Endothelial cell of umbilical vein (primary cell): ENCODE results near the gene HIC2.
"Not testable (repeated sequence)": the region's sequence is repeated elsewhere in the genome, so short reads cannot be mapped to it uniquely, and the experiment has no call there.

Source experiments
- CTCF ChIP-seq, 2 donors: IDR thresholded peaks; 1 replicate in 1 of 2; 2 replicates in 1 of 2; pipeline ENCODE4 v1.5.1; 2011; ENCODE audit warnings: low read length in 2 of 2, mild to moderate bottlenecking in 2 of 2, moderate library complexity in 2 of 2, control low read depth in 1 of 2, inconsistent platforms in 1 of 2, low read depth in 1 of 2; ENCODE audit not compliant: insufficient read depth in 1 of 2; ENCODE audit errors: extremely low read depth in 1 of 2
- EZH2 ChIP-seq: IDR thresholded peaks from 2 replicates; pipeline ENCODE4 v1.6.1; 2012; ENCODE audit warnings: borderline replicate concordance, low read depth, mild to moderate bottlenecking, moderate library complexity, low read length, inconsistent platforms; ENCODE audit not compliant: severe bottlenecking
- JUN ChIP-seq: IDR thresholded peaks from 2 replicates; pipeline ENCODE4 v1.6.1; 2011; ENCODE audit warnings: borderline replicate concordance, low read depth; ENCODE audit not compliant: insufficient read length, insufficient read depth
- POLR2AphosphoS5 ChIP-seq: IDR thresholded peaks from 2 replicates; pipeline ENCODE4 v1.6.1; 2012; ENCODE audit warnings: low read depth, mild to moderate bottlenecking, control low read depth, low read length, moderate library complexity; ENCODE audit not compliant: insufficient read depth

DNA sequence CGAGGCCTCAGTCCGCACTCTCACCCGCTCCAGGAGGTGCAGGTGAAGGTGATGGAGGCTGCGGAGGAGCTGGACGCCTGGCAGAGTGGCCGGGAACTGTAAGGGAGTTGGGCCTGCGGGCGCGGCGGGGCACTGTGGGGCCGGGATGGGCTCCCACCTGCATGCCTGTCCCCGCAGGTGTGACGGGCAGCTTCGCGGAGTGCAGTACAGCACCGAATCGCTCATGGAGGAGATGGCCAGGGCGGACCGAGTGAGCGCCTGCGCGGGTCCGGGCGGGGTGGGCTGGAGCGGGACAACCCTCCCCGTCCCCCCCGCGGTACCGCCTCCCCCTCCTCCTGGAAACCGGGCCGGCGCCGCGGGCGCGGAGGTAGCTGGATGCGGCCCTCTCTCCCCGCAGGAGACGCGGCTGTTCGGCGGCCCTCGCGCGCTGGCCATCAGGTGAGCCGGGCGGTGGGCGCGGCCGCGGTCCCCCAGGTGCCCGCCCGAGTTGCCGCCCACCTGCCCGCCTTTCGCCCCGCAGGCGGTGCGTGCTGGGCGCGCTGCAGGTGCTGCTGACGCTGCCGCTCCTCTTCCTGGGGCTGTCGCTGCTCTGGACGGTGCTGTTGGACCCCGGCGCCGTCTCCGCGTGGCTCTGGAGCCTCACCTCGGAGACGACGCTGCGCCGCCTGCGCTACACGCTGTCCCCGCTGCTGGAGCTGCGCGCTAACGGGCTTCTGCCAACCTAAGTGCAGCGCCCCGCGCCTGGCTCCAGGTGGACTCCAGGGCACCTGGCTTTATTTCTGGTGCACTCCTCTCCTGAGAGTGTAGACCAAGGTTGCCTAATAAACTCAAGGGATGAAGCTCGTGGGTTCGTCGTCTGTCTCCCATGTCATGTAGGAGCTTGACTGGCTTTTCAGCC, 52.2 kb downstream of the HIC2 start:
- not testable (repeated sequence) for TF ChIP-seq EZH2; JUN; CTCF (IDR thresholded peaks at IDR 0.05; ENCODE audit: extremely low read depth in 1 of 2, insufficient read depth in 1 of 2, low read depth in 1 of 2, low read length in 2 of 2); POLR2AphosphoS5
